GM18861 (cell line): ENCODE results near the gene SPATA6L.
"Not testable (repeated sequence)": the region's sequence is repeated elsewhere in the genome, so short reads cannot be mapped to it uniquely, and the experiment has no call there.

ENCODE experiments used
- ATAC-seq: cut with Tn5 transposase; IDR thresholded peaks from one replicate; pipeline ENCODE4 v1.9.1; 2021; ENCODE audit not compliant: unreplicated experiment

The SPATA6L gene

DNA sequence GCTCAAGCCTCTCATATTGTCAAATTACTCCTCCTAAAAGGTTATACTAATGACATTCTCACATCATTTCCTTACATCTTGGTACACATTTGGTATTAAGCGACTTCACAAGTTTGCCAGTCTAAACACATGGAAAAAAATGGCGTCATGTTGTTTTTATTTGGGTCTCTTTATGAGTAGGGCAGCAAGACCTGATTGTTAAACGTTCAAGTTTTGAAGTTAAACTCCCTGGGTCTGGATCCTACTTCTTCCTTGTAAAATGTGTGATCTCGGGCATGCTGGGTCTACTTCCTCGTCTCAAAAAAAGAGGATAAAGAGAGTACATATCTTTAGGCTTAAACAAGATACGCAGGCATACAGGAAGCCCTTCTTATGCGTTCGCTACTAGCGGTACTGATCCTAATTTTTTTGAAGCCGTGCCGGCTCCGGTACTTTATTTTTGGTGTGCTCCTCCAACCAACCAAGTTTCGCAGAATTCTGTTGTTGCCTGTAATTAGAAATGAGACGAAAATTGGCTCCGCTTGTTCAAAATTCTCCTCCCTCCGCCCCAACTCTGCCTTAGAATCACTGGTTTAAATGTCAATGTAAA is 12.5 kb upstream of the SPATA6L start:
- peak; percentile 8 for ATAC-seq

DNA sequence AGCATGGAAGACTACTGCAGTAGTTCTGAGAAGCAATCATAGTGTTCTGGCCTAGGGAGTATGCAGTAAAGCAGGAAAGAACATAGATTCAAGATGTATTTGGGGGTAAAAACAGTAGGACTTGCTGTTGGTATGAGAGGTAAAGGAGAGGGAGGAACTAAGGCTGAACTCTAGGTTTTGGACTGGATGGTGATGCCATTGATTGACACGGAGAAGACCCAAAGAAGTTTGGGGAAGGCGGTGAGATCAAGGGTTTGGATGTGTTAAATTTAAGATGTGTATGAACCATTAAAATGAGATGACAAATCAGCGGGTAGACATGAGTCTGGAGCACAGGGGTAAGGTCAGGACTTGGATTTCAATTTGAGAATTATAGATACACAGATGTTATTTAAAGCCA is 11.1 kb upstream of the SPATA6L start:
- no peak for ATAC-seq

DNA sequence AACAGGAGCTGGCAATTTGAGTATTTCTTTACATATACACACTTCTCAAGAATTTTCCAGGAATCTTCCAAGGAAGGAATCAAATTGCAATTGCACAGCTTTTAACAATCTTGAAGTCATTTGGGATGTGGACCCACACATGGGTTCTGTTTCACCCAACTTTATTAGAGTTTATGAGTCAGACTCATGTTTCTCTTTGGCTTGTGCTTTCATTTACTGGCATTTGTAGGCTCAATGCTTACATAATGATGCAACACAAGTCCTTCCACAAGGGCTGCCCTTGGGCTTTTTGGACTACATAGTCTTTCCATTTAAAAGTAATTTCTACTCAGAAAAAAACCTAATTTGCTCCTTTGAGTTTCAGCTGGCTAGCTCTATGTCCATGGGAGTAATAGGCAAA is 8.5 kb upstream of the SPATA6L start:
- ATAC-seq: no peak

DNA sequence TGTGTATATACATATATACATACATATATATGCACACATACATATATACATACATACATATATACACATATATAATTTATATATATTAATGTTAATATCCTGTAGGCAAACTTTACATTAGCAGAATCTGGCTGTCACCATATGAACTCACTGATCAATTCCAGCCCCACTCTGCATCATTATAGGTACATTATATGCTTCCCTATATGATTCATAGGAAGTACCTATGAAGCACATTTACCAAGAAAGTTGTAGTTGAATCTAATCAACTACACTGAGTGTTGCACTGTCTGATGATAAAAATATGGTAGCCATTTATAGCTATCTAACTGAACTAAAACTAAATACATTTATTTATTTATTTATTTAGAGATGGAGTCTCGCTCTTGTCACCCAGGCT is 5.5 kb upstream of the SPATA6L start:
- no peak for ATAC-seq

DNA sequence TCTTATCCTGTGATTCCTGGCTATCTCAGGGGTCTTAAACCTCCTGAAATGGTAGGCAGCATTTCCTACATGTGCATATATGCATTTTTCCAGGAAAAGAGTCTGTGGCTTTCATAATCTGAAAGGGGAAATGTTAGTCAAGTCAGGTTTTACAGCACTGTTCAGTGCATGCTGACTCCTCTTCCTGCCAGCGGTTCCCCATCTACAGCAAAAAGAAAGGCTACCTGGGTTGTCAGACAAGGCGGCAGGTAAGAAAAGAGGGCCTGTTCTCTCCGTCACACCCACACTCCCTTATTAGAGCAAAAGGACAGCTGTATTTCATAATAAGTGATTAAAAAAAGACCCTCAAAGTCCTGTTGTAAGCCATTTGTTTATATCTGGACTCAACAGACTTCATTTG is 4.3 kb upstream of the SPATA6L start:
- no peak for ATAC-seq

DNA sequence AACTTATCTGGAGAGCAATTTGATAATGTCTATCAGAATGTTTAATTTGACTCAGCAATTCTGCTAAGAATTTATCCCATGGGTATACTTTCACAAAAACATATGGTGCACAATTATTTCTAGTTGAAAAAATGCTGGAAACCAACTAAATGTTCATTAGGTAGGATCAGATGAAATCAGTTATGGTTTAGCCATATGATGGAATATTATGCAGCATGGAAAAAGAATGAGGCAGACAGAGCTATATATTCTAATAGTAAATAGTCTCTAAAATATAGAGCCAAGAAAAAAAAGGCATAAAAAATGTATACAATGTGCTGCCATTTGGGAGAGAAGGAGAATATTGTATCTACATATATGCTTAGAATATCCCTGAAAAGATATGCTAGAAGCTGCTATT is 3.6 kb upstream of the SPATA6L start:
- no peak for ATAC-seq

DNA sequence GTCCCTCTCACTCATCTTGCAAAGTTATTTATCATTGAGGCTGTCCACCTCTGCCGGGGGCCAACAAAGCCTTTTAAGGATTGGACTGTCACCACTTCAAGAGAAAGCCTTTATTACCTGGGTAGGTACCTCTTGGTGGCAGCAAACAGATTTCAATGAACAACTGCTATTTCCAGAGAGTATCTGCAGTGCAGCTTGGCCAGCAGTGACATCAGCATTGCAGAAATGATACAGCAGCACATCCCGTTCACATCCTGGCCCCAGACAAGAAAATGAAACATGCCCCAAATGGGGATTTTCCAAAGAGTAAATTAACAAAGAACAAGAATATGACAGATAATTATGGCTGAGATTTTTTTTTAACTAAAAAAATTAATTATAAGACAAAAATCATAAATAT is 2.3 kb upstream of the SPATA6L start:
- no peak for ATAC-seq

DNA sequence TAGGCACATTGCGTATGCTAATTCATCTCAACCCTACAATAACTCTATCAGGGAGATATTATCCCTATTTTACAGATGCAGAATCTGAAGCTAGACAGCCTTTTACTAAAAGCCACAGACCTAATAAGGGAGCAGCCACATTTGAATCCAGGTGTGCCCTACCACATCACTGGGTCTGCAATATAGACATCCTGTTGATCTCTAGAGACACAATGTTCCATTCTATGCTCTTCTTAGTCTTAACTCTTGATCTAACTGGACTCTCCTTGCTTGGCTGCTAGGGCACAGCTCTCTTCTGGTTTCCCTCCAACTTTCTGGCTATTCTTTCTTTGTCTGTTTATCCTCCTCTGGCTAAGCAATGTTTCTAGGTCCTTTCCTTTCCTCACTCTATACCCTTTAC is 1.4 kb upstream of the SPATA6L start:
- ATAC-seq: no peak

DNA sequence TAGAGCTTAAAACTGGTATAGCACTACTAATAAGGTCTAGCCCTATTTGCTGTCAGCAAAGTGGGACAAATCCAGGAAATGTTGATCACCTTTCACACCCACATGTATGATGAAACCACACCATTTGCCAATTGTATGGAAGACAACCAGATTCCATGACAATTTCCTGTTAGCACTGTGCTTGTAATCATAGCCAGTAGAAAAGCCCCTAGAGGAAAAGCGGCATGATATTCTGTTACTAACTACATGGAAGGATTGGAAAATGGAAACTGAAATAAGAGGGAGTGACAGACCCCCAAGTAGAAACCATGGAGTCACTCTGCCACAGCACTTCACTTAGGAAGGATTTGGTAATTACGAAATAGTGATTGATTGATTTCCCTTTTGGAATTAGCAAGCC is 923 bp downstream of the SPATA6L start:
- ATAC-seq: no peak

DNA sequence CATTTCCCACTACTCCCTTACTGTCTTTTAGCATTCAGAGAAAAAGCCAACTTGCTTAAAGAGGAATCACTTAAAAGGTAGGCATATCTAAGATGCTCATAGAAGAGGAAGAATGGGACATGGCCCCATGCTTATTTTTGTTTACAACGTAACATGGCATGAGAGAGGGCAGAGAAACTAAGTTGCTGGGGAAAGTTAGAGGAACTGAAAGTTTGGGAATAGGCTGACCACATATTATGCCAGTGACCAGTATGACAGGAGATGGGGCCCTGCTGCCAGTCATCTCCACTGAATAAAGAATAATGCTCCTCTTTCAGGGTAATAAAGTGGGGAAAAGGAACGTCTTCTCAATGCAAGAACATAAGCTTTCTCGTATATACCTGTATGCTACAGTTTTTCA is 2.3 kb downstream of the SPATA6L start:
- ATAC-seq: no peak

DNA sequence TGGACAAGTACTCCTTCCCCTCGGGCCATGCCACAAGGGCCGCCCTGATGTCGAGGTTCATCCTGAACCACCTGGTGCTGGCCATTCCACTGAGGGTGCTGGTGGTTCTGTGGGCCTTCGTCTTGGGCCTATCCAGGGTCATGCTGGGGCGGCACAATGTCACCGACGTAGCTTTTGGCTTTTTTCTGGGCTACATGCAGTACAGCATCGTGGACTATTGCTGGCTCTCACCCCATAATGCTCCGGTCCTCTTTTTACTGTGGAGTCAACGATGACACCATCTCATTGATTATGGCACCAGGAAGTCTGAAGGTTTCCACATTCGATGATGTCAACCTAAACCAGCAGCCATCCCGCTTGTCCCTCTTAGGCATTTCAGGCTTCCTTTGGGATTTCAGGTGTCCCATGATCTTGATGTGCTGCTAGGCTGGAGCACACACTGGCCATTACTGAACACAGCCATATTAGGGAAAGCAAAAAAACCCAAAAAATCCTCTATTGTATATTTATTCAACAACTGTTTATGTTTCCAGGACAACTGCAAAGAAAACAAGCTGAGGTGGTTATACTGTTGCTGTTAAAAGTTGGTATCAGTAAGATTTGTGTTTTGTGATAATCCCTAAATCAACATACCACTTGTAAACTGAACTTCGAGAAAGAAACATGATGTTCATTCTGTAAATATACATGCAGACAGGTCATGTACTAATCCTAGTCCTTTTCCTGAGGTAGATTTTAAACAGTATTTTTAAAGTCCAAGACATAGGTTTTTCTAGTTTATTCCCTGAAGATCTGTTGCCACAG is 3.1 kb downstream of the SPATA6L start:
- no peak for ATAC-seq

DNA sequence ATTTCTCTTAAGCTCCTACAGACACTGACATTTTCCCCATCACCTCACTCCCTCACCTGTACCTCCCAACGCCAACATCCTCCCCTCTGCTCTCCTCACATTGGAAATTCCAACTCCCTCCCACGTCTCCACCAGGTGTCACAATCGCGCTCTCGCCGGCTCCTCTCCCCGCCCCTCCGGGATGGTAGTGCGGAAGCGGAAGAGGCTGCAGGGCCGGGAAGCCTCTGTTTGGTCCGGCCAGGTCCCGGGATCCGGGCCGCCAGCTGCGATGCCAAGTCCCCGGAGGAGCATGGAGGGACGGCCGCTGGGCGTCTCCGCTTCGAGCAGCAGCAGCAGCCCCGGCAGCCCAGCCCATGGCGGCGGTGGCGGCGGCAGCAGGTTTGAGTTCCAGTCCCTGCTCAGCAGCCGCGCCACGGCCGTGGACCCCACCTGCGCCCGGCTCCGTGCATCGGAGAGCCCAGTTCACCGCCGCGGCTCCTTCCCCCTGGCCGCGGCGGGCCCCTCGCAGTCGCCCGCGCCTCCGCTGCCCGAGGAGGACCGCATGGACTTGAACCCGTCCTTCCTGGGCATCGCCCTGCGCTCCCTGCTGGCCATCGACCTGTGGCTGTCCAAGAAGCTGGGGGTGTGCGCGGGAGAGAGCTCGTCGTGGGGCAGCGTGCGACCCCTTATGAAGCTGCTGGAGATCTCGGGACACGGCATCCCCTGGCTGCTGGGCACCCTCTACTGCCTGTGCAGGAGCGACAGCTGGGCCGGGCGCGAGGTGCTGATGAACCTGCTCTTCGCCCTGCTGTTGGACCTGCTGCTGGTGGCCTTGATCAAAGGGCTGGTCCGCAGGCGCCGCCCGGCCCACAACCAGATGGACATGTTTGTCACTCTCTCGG is 3.9 kb downstream of the SPATA6L start, which contains the start of gene PLPP6:
TSS of gene PLPP6 (plus strand) at position 187 of the 881 bp plus-strand sequence. CDS start at position 269, 82 bp downstream.
- peak; percentile 74 for ATAC-seq

DNA sequence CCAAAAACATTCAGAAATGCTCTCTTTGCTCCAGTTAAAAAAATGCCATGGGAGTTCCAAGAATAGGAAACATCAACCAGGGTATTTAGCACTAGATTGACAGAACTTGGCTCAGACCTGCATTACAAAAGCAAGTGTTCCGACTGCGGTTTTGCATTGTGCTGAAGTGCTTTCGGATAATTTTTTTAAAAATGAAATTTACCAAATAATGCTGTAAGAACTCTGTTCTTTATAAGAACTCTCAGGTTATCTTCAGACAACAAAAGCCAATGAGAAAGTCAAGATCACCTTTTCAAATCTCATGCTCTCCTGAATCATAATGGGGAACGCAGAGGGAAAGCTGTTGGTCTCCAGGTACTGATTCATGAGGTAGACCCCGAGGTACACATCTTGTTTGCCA is 4.7 kb downstream of the SPATA6L start:
- ATAC-seq: no peak

DNA sequence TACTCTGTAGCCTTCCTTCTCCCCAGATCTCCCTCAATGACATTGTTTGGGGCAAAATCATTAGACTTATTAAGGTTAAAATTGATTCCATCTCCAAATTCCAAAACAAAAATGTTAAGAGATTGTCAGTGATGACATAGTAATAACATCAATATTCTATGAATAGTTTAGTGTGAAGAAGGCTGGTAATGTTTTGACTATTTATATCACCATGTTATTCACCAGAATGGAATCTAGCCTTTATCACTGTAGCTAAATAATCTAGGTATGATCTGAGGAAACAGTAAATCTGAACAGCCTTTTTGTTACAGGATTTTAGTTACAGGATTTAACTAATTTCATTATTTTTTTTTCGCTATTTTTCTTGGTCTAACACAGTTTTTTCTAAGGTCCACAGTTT is 5.1 kb downstream of the SPATA6L start:
- ATAC-seq: no peak

DNA sequence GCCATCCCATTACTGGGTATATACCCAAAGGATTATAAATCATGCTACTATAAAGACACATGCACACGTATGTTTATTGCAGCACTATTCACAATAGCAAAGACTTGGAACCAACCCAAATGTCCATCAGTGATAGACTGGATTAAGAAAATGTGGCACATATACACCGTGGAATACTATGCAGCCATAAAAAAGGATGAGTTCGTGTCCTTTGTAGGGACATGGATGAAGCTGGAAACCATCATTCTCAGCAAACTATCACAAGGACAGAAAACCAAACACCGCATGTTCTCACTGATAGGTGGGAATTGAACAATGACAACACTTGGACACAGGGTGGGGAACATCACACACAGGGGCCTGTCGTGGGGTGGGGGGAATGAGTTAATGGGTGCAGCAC is 5.6 kb downstream of the SPATA6L start:
- ATAC-seq: not testable (repeated sequence)

DNA sequence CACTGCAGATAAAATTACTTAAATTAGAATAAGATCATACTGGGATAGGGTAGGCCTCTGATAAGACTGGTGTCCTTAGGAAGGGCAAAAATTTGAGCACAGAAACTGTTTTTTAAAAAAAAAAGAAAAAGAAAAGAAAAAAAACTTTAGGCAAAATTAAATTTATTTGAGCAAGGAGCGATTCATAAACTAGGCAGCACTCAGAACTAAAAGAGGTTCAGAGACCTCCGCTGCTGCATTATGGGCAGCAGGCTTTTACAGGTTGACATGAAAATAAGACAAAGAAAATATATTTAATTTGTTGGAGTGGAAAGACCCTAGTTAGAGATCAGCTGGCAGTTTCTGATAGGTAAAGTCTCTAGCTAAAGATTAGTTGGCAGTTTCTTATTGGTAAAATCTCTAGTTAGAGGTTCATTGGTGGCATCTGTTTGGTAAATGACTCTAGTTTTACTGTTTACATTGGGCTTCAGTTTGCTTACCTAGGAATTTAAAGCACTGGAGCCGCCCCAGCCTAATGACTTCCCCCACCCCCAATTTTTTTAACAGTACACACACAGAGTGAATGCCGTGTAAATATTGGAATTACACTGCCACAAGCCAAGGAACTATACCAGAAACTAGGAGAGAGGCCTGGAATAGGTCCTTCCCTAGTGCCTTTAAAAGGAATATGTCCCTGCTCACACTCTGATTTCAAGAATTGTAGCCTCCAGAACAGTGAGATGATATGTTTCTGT is 8.7 kb downstream of the SPATA6L start:
- ATAC-seq: no peak

DNA sequence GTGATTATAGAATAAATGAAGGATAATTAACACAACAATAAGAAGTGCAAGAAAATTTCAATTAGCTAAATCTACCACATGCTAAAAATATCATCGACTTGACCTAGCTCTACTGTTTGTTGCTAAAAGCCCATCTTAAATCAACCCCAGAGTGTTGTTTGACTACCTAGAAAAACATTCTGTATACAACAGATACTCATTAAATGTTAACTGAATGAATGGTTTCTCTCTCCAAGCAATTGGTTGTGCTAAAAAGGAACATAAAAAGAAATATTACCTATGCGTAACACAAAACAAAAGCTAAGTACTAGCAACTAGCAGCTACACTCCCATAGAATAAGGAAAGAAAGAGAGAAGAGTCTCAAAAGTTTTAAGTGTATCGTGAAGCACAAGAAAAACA is 9.7 kb downstream of the SPATA6L start:
- no peak for ATAC-seq

DNA sequence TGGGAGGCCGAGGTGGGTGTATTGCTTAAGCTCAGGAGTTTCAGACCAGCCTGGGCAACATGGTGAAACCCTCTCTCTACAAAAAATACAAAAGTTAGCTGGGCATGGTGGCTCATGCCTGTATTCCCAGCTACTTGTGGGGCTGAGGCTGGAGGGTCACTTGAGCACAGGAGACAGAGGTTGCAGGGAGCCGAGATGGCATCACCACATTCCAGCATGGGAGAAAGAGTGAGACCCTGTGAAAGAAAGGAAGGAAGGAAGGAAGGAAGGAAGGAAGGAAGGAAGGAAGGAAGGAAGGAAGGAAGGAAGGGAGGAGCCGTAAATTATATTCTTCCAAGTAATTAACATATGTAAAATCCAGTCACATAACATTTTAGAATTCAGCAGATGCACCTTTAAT is 10.1 kb downstream of the SPATA6L start:
- not testable (repeated sequence) for ATAC-seq

DNA sequence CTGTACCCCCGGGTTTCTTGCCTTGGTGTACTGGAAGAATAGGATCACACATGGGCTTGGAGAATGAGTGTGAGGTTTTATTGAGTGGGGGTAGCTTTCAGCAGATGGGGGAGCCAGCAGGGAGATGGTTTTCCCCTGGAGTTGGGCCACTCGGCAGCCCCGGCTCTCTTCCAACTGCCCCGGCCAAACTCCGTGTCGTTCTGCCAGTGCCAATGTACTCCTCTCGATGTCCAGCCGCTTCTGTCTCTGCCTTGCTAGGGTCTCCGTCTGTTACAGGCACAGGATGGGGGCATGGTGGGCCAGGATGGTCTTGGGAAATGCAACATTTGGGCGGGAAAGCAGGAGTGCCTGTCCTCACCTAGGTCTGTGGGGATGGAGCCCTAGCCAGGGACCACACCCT is 11.7 kb downstream of the SPATA6L start:
- ATAC-seq: no peak

DNA sequence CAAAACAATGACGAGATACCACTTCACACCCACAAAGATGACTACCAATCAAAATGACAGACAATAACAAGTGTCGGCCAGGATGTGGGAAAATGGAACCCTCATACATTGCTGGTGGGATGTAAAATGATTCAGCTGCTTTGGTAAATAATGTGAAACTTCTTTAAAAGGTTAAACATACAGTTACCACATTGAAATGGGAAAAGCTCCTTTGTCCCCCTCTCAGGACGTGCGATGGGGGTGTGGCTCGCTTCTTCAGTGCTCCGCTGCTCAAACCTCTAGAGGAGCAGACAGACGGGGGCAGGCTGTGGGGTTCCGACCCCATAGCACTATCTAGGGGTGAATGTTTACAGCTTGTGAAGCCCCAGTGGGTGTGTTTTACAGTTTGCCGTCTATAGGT is 12.2 kb downstream of the SPATA6L start:
- ATAC-seq: no peak

DNA sequence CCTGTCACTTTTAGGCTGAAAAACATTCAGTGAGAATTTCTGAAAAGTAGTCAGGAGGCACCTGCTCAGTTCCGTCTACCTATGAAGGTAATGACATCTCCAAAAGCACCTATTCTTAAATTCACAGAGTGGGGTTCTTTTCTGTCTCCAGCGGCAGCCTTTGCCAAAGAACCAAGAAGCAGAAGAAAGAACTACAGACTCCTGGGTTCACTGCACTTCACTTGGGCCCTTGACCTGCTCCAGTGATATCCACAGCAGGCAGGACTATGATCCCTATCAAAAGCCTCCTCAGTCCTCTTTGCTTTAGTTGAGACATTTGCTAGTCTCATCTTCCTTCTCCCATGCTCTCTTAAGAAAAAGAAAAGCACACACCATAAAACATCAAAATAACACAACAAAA is 23.9 kb downstream of the SPATA6L start:
- no peak for ATAC-seq
